Esophagus squamous epithelium (tissue), 5 donors: Measurements from ENCODE around the gene SDK2. TPM values are rescaled to one million over a fixed set of nuclear protein-coding genes. Genes with fewer than 3 reads are reported as not detected.

Experiments
- DNase-seq: peaks from one replicate; lab custom pipeline; 2025; lab: John Stamatoyannopoulos, UW
- H3K27ac ChIP-seq, 4 donors: fragments of 200-600 bp; sonication (generic); one replicate each; pipeline ENCODE4 v1.5.1; 2016 to 2019; ENCODE audit warnings: mild to moderate bottlenecking in 1 of 4
- H3K27me3 ChIP-seq, 4 donors: fragments of 200-600 bp; sonication (generic); 1 replicate in 3 of 4; 2 replicates in 1 of 4; pipeline versions ENCODE4 v1.5.1 to v1.6.0; 2017 to 2021; ENCODE audit warnings: antibody characterized with exemption in 1 of 4
- H3K36me3 ChIP-seq, 3 donors: fragments of 200-600 bp; sonication (generic); one replicate each; pipeline ENCODE4 v1.5.1; 2016 to 2019
- H3K4me1 ChIP-seq, 3 donors: fragments of 200-600 bp; sonication (generic); one replicate each; pipeline ENCODE4 v1.5.1; 2017 to 2019
- H3K4me3 ChIP-seq, 4 donors: fragments of 200-600 bp; sonication (generic); 1 replicate in 3 of 4; 2 replicates in 1 of 4; pipeline ENCODE4 v1.5.1; 2016 to 2019; ENCODE audit warnings: mild to moderate bottlenecking in 2 of 4, moderate library complexity in 1 of 4
- H3K9me3 ChIP-seq, 3 donors: fragments of 200-600 bp; sonication (generic); one replicate each; pipeline ENCODE4 v1.5.1; 2016 to 2019
- CTCF ChIP-seq, 6 experiments: fragments of 450-650 bp in 4 of 6; fragments of 200-600 bp in 2 of 6; sonication (generic) in 2 of 6; IDR thresholded peaks; one replicate each; pipeline ENCODE4 v1.5.1; 2016 to 2019; ENCODE audit warnings: antibody characterized with exemption in 6 of 6, mild to moderate bottlenecking in 4 of 6, moderate library complexity in 4 of 6
- POLR2A ChIP-seq, 4 donors: fragments of 450-650 bp; IDR thresholded peaks; one replicate each; pipeline ENCODE4 v1.6.1; 2017; ENCODE audit warnings: antibody characterized with exemption in 4 of 4, mild to moderate bottlenecking in 4 of 4, moderate library complexity in 3 of 4
- WGBS, 2 donors: methylation state at CpG; one replicate each; pipeline ENCODE4 v1.1.5; 2018; 5-methylcytosine and 5-hydroxymethylcytosine counted together
- intact Hi-C: fragments of 100-400 bp; cut with DNase I; formaldehyde crosslinking; loops from one replicate; pipeline ENCODE4 v1.15.0; 2022
- total RNA-seq, 4 donors: library from RNA; depleted of rRNA; stranded (reverse); fragments of >200 nt; gene quantifications; one replicate each; pipeline ENCODE4 v1.1.0, GENCODE V29; 2016
- donor health status: DM: yes; HTN: yes; CAD: no.

The SDK2 gene
- total RNA-seq, 4 donors from 2014 or later: 1.7 to 5.5 (median 2.4) TPM

GRCh38 chr17:73604476-73604875 lies 39.8 kb downstream of the SDK2 start:
- intact Hi-C loops: no loop called here
- H3K9me3 ChIP-seq: no peaks in the 10 kb centered on the region
- TF ChIP-seq POLR2A (IDR thresholded peaks at IDR 0.05): no peak
- no peak for TF ChIP-seq CTCF (IDR thresholded peaks at IDR 0.05)
- no peaks in the 10 kb centered on the region for H3K27me3 ChIP-seq
- H3K36me3 ChIP-seq: no peaks in the 10 kb centered on the region
- H3K4me3 ChIP-seq: no peak overlapping the region
- DNase-seq: no peak
- no peak overlapping the region for H3K27ac ChIP-seq
- peaks cover 0 to 7% (median 0%) of the 10 kb centered on the region in 3 donors for H3K4me1 ChIP-seq
- 83 to 93% methylated on average over 6 to 7 of the region's 7 CpGs for WGBS, 2 donors

- Histone ChIP-seq H3K4me3 (no peak overlapping the region), H3K27ac (no peak overlapping the region), H3K4me1 (peaks cover 0 to 7% (median 0%) of the 10 kb centered on the region in 3 donors), H3K27me3 (no peaks in the 10 kb centered on the region), H3K36me3 (no peaks in the 10 kb centered on the region), H3K9me3 (no peaks in the 10 kb centered on the region)
- intact Hi-C loops: no loop called here
- TF ChIP-seq CTCF (IDR thresholded peaks at IDR 0.05) (no peak), POLR2A (IDR thresholded peaks at IDR 0.05) (no peak)
- WGBS, 2 donors: 86 to 93% methylated on average over 9 to 10 of the region's 20 CpGs
- DNase-seq: no peak
Observed at GRCh38 chr17:73603971-73604370, 40.3 kb downstream of the SDK2 start.

GRCh38 chr17:73600103-73600871 lies 44.0 kb downstream of the SDK2 start:
- no peak overlapping the region for H3K27ac ChIP-seq
- H3K9me3 ChIP-seq: no peaks in the 10 kb centered on the region
- H3K4me1 ChIP-seq: peaks cover 0 to 12% (median 0%) of the 10 kb centered on the region in 3 donors
- TF ChIP-seq POLR2A (IDR thresholded peaks at IDR 0.05): no peak
- TF ChIP-seq CTCF (IDR thresholded peaks at IDR 0.05): no peak
- no peaks in the 10 kb centered on the region for H3K27me3 ChIP-seq
- 59 to 82% methylated on average over 6 to 10 of the region's 16 CpGs for WGBS, 2 donors
- intact Hi-C loops: no loop called here
- H3K4me3 ChIP-seq: no peak overlapping the region
- H3K36me3 ChIP-seq: no peaks in the 10 kb centered on the region
- DNase-seq: no peak

GRCh38 chr17:73599599-73599998 lies 44.6 kb downstream of the SDK2 start:
- peaks cover 0 to 12% (median 0%) of the 10 kb centered on the region in 3 donors for H3K4me1 ChIP-seq
- H3K27me3 ChIP-seq: no peaks in the 10 kb centered on the region
- H3K36me3 ChIP-seq: no peaks in the 10 kb centered on the region
- TF ChIP-seq POLR2A (IDR thresholded peaks at IDR 0.05): no peak
- TF ChIP-seq CTCF (IDR thresholded peaks at IDR 0.05): no peak
- 50 to 79% methylated on average over 1 to 3 of the region's 3 CpGs for WGBS, 2 donors
- H3K27ac ChIP-seq: no peak overlapping the region
- no peaks in the 10 kb centered on the region for H3K9me3 ChIP-seq
- no peak overlapping the region for H3K4me3 ChIP-seq
- no peak for DNase-seq
- intact Hi-C loops: loop anchor here (10.0 kb wide), 1 partner anchor 105 kb away; no protein-coding TSS in a partner anchor

GRCh38 chr17:73598212-73598611 lies 46.0 kb downstream of the SDK2 start:
- Histone ChIP-seq H3K36me3 (no peaks in the 10 kb centered on the region), H3K4me1 (peaks cover 0 to 12% (median 0%) of the 10 kb centered on the region in 3 donors), H3K27ac (no peak overlapping the region), H3K9me3 (no peaks in the 10 kb centered on the region), H3K27me3 (no peaks in the 10 kb centered on the region), H3K4me3 (no peak overlapping the region)
- 66 to 85% methylated on average over 5 to 7 of the region's 13 CpGs for WGBS, 2 donors
- DNase-seq: no peak
- intact Hi-C loops: loop anchor here (10.0 kb wide), 1 partner anchor 107 kb away; no protein-coding TSS in a partner anchor
- TF ChIP-seq POLR2A (IDR thresholded peaks at IDR 0.05) (no peak), CTCF (IDR thresholded peaks at IDR 0.05) (no peak)
